Measurements from ENCODE around the gene GALNT14.

Gene GALNT14

GRCh38 chr2:30880516-30880915, 257.7 kb downstream of the GALNT14 start:
- no peak for DNase-seq

DNA sequence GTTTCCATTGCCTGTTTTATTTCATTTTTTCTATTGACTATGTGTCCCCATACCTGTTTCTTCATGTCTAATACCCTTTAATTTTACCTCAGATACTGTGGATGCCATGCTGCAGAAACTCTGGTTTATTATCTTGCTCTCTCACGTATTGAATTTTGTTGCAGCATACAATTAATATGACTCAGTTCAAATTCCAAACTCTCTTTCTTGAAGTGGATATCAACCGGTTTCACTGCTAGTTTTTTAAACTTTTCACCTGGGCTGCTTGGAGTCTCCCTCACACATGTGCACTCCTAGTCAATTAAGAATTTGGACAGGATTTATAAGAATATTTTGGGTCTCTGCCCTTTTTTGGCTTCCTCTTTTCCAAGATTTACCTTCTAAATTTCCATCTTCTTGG, 260.4 kb downstream of the GALNT14 start:
- DNase-seq = no peak

DNA sequence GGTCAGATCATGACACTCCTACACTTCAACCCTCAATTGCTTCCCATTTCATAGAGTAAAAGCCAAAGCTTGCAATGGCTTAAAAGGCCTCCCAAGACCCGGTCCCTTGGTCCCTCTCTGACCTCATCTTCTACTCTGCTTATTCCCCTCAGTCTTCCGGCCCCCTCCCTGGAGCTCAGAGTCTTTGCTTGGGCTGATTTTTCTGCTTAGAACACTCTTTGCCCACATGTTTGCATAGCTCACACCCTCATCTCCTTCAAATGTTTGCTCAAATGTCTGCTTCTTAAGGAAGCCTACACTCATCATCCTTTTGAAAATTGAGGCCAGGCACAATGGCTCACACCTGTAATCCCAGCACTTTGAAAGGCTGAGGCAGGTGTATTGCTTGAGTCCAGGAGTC, 265.4 kb downstream of the GALNT14 start:
- no peak for DNase-seq

- DNase-seq = no peak
These were observed 266.1 kb downstream of the GALNT14 start for GRCh38 chr2:30871980-30872789.

- no peak for DNase-seq
These were observed 266.8 kb downstream of the GALNT14 start for GRCh38 chr2:30871440-30871839.

GRCh38 chr2:30869988-30870387, 268.3 kb downstream of the GALNT14 start:
- no peak for DNase-seq

GRCh38 chr2:30867385-30867784, 270.9 kb downstream of the GALNT14 start:
- DNase-seq = no peak

DNA sequence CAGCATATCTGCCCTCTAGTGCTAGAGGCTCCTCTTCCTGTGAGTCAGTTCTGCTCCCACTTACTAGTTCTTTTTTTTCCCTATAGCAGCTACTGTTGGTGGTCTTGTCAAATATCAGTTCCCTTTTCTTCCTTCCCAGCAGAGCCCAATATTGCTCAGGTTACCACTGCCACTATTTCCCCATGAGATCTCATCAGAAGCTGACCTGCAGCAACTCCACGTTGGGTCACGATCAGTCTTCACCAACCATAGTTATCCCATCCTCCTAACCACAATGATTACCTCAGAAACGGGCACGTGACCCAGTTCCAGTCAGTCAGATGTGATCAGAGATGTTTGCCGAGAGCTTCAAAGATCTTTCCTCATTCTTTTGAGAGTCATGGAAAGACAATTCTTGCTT, 271.3 kb downstream of the GALNT14 start:
- DNase-seq = no peak

- no peak for DNase-seq
These were observed 272.2 kb downstream of the GALNT14 start for GRCh38 chr2:30865892-30866681.

DNA sequence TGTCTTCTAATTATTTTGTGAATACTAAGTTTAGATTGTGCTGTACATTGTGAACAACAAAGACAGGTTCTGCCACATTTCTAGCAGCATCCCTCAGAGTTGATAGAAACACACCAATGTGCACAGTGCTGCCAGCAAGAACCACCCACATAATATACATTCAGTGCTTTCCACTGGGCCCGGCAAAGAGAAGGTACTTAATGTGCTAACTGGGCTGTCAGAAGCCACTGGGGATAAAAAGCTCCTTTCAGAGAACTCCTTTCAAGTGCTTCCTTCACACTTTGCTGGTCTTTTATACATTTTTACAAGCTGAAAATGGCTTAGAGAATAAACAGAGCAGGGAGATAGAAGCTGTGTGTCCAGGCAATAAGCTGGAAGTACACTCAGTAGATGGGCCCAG, 273.0 kb downstream of the GALNT14 start:
- DNase-seq = no peak

- DNase-seq = peak; percentile 58
These were observed 276.1 kb downstream of the GALNT14 start for GRCh38 chr2:30862054-30862651.

- DNase-seq = no peak
These were observed 277.5 kb downstream of the GALNT14 start for GRCh38 chr2:30860726-30861125.

All from CD4-positive, alpha-beta T cell treated with Interleukin-17A for 1 hour (primary cell).